ENCODE measurements around the gene GPAM. TPM values are rescaled to one million over a fixed set of nuclear protein-coding genes. Genes with fewer than 3 reads are reported as not detected.

The GPAM gene
- total and polyA plus RNA-seq, 9 of the 15 experiments (the other 6 are each of a cell fraction or from before 2014, with no cell fraction given) = 3.5 to 7.5 (median 5.5) TPM

- no peak for TF ChIP-seq CTCF (IDR thresholded peaks at IDR 0.05 in 2 of 3, conservative IDR thresholded peaks at IDR 0.05 in 1 of 3; ENCODE audit: insufficient read depth in 2 of 3, low read depth in 1 of 3, low read length in 3 of 3)
- TF ChIP-seq CGGBP1 (CRISPR knock-in tag; IDR thresholded peaks at IDR 0.05) = no peak
- no peak for TF ChIP-seq ZFX (CRISPR knock-in tag; IDR thresholded peaks at IDR 0.05)
- TF ChIP-seq PKNOX1 (IDR thresholded peaks at IDR 0.05) = no peak
- no peak for TF ChIP-seq E4F1 (CRISPR knock-in tag; IDR thresholded peaks at IDR 0.05; ENCODE audit: borderline replicate concordance)
- TF ChIP-seq PATZ1 (CRISPR knock-in tag; IDR thresholded peaks at IDR 0.05; ENCODE audit: borderline replicate concordance) = no peak
- no peak for TF ChIP-seq ZSCAN29 (IDR thresholded peaks at IDR 0.05)
- TF ChIP-seq ZNF184 (CRISPR knock-in tag; IDR thresholded peaks at IDR 0.05) = no peak
- TF ChIP-seq ZNF143 (CRISPR knock-in tag; IDR thresholded peaks at IDR 0.05) = no peak
Measured at GRCh38 chr10:112218960-112219359, 35.4 kb upstream of the GPAM start (continued).

All from K562 (cell line).